Stimulated activated CD8-positive, alpha-beta memory T cell treated with anti-CD3 and anti-CD28 coated beads, Interleukin-15, amount 100 ng/mL, for 24 hours (primary cell): ENCODE data around the gene QSOX1.

Experiments used
- DNase-seq: peaks from one replicate; pipeline ENCODE4 v3.0.0-alpha.2; 2020; ENCODE audit warnings: low read depth

The QSOX1 gene

DNA sequence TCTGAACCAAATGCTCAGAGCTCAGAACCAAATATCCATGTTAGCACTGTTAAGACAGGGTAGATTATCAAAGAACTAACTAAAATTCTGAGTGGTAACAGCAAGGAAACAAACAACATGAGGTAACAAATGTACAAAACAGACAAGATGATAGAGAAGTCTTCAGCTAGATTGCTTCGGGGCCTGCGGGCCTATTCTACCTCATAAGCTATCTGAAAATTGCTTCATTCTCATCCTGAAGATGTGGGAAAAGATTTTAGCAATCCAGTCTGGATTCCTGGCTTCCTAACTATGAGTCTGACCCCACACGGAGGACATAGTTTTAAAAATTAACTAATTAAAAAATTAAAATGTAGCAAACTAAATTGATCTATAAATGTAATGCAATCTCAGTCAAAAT lies 9.2 kb upstream of the QSOX1 start:
- DNase-seq = no peak

DNA sequence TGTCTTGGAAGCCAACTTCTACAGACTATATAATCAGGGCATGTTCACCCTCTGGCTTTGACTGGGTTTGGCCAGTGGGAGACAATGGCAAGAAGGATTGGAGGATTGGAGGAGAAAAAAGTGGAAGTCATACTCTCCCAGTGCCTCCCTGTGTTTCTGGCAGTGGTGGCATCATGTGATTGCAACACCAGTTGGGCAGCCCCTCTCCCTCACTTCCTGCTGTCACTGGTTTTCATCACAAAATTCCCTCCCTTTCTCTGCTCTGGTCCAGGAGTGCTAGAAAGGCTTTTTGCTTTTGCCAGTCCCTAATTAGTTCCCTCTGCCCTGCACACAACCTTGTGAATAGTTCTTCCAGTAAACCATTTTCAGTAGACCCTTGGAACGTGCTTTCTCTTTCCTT lies 3.7 kb upstream of the QSOX1 start:
- no peak for DNase-seq

GRCh38 chr1:180151508-180151907 lies 3.2 kb upstream of the QSOX1 start:
- no peak for DNase-seq

- DNase-seq = no peak
Observed at GRCh38 chr1:180152588-180152987, 2.1 kb upstream of the QSOX1 start.

DNA sequence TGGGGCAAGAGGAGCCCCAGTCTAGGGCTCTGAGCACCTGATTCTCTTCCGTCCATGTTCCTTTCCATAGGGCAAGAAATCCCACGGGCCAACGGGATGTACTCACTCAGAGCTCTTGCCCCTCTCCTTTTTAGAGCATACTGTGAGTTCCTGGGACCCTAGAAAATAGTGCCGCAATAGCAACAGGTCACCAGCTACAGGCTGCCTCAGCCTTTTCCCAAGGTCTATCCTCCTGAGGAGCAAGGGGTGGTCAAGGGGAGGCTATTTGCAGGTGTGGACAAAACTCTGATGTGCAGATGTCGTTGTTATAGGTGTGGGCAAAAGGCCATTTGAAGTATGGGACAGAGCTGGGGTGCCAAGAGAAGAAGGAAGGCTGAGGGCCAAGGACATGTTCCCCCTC lies 1.6 kb upstream of the QSOX1 start:
- DNase-seq = no peak

DNA sequence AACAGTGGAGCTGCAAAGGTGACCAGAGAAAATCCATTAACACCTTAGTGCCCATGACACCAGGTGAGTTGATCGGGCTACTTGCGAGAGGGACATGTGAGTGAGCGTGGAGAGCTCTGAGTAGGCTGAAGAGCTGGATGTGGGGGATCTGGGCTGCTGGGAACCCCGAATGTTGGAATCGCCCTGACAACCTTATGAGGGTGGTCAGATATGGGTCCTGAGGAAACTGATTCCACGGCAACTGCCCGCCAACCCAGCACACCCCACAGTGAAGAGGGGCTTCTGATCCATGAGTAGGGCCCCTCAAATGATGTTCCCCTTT lies 705 bp upstream of the QSOX1 start:
- DNase-seq = no peak

DNA sequence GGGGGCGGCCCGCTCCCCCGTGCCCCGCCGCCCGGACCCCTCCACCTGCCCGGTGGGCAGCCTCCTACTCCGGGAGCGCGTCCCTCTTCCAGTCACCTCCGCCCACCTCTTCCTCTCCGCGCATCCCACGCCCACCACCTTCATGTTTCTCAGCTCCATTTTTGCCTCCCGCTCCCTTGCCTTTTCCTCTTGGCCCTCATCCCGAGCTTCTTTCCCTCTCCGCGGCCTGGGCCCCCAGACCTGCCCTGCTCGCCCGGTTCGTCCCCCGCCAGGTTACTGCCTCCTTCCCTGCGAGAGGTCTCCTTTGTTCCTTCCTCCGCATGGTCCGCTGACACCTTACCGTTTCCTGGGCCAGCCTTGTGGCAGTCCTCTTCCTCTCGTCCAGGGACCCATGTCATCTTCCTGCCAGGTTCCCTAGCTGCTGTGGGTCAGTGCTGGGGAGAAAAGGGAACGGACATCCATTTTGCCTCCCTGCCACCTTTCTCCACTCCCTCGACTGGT lies 563 bp downstream of the QSOX1 start:
- DNase-seq = peak; percentile 11

DNA sequence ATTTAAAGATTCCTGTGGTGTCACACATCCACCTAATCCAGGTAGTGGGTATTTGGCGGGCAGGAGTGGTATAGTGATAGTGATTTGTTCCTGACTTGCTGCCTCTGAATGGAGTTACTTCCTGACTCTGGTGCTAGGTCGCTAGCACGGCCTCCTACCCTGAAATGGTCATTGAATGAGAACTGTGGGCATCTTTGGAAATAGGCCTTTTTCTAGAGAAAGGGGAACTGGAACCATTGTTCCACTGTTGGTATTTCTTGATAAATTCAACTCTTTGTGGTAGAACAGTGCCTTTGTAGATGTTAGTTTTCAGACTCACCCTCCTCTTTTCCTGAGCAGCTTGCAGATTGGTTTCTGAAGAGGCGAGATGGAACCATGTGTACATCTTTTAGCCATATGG lies 1.5 kb downstream of the QSOX1 start:
- DNase-seq = no peak

- no peak for DNase-seq
Observed at GRCh38 chr1:180156631-180157091, 2.0 kb downstream of the QSOX1 start.

DNA sequence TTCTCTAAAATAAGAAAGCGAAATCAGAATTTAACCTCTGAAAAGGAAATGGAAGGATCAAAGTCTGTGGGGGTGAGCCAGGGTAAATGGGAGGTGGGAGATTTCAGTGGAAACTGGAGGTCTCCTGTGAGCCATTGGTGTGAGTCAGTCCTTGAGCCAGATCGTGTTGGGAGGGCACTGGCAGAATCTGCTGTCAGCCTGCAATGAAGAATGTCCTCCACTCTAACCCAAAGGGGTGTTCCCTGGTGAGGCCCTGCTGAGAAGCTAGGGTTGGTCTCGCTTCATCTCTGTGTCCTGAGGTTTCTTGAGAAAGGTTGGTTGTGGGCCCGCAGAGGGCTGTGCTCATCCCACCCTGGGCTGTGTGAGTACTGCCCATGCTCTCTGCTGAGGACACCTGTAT lies 2.4 kb downstream of the QSOX1 start:
- DNase-seq = no peak

- no peak for DNase-seq
Observed at GRCh38 chr1:180157576-180158057, 2.9 kb downstream of the QSOX1 start.

DNA sequence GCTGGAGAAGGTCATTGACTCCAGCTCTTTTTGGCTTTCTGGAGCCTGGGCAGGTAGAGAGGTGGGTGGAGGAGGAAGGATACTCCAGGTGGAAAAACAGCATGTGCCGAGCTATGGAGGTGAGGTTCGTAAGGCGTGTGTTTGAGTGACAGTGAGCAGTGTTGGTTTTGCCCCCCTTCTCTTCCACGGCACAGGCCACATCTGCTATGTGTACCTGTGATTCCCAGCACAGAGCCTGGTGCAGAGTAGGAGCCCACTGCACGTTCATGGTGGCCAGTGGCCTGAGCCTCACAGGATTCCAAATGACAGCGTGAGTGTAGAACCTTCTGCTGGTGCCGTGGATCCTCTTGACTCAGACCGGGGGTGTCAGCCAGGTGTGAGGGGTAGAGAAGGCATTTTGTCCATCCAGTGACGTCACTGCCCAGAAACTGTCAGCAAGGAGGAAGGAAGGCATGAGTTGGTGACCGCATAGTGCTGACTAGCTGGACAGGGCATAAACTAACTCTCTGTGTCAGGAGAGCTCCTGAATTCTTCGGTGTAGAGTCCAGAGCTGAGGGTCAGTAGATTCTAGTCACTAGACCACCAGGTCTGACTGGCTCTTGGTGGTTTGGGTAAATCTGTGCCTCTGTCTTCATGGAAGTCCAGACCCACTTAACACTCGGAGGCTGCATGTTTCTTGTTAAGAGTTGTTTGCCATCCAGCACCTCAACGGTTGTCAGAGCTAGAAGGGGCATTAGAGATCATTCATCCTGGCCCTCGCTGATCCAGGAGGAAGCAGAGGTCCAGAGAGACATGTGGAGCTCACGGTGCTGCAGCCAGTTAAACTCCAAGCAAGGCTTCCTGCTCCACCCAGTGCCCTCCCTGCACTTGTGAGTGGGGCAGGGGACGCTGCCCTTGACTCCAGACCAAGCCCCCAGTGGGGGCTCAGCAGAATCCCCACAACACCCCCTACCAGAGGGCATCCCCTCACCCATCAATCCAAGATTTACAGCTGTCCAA lies 3.8 kb downstream of the QSOX1 start:
- no peak for DNase-seq

DNA sequence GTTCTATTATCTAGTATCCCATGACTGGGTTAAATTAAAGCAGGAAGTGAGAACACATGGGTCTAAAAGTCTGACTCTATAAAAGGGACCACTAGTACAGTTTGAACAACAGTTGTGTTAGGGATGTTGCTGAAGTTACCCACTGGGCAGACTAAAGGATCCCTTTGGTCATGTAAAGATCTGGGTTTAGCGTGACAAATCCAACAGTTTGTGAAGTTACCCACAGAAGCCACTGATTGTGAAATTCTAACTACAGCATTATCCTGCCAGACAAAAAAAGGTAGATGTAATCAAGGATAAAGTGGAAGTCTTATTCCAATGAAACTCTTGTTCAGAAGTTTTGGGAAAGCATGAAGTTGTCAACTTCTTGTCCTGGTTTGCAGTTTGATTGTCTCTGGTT lies 5.7 kb downstream of the QSOX1 start:
- no peak for DNase-seq

DNA sequence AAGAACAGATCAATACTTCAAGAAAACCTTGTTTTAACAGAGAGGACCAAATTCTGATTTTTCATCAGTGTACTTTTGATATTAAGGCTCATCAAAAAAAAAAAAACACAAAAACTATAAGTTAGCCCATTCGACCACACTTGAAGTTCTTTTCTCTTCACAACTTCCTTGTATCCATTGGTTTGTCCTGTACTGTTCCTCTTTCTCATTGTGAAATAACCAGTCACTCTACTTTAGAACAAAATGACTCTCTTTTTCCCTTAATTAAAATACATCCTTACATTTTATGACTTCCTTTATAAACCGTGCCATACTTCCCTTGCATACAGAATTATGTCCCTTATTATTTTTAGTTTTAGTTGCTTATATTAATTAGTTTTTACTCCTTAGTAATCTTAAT lies 8.4 kb downstream of the QSOX1 start:
- no peak for DNase-seq

- no peak for DNase-seq
Observed at GRCh38 chr1:180165096-180165495, 10.4 kb downstream of the QSOX1 start.

GRCh38 chr1:180165509-180166435 lies 11.1 kb downstream of the QSOX1 start:
- DNase-seq = no peak

DNA sequence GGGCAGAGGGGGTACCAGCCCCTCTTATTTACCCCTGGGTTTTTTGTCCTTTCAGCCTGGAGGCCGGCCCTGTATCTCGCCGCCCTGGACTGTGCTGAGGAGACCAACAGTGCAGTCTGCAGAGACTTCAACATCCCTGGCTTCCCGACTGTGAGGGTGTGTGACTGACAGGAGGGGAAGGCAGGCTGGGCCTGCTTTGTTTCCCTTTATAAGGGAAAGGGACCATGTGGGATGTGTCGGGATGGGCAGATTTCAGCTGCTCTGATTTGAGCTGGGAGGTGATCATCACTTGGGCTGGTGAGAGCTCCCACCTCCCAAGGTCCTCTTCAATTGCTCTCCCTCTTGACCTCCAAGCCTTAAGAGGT lies 11.7 kb downstream of the QSOX1 start:
- DNase-seq = no peak

DNA sequence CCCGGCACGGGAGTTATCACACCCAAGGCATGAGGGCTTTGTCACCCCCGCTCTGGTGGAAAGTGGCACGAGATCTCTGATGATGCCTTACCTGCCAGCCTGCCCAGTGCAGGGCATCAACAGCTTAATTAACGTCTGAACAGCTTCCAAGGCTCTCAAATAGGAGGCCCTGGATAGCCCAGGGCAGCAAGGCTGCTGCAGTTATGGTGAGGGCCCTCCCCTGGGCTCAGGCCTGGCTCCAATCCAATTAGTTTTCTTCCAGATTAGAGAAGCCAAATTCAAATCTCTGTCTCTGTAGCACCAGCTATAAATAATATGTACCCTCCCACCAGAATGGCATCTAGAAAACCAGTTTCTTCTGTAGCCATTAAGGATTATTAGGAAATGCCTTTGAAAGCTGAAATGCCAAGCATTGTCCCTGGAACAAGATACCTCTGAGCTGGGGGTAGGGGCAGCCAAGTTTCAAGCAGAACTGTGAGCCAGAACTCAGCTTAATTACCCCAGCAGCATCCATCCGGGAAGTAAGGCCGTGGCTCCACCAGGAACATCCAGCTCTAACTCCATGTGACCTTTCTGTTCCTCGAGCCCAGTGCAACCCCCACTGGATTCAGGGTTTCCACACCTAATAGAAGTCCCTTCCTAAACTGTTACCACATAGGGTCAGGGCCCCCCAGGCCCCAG lies 12.5 kb downstream of the QSOX1 start:
- no peak for DNase-seq

DNA sequence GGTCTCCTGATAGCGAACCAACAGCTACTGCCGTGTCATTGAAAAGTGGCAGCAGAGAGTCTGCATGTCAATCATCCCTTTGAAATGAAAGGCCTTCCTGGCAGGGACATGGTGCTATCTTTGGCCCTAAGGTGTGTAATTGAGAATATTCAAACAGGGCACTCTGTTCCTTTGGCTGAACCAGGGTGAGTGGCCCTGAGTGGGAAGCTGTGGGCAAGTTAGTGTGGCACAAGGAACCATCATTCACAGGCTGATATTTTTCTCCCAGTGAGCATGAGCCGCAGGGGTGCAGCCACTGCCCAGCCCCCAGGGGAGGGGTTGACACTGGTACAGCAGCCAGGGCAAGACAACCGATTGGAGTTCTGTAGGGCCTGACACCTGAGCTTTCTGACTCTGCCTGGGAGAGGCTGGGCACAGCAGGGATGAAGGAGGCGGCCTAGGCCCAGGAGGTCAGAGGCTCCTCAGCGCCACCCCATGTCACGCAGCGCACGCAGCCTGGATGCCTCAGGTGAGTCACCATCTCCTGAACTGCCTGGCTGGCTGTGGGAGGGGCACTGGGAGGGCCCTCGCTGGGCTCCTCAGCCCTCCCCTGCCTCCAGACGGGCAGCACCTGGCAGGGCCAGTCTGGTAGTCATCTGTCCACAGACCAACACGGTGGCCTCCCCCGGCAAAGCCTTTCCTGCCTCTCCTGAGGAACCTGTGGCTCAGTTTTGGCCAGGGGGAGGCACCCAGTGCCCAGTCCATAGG lies 13.2 kb downstream of the QSOX1 start:
- no peak for DNase-seq

GRCh38 chr1:180168786-180169639 lies 14.3 kb downstream of the QSOX1 start:
- DNase-seq = no peak
